Esophagus squamous epithelium (tissue), 4 donors: ENCODE measurements around the gene PYGB.

Source experiments
- POLR2A ChIP-seq, 4 donors: fragments of 450-650 bp; IDR thresholded peaks; one replicate each; pipeline ENCODE4 v1.6.1; 2017; ENCODE audit warnings: antibody characterized with exemption in 4 of 4, mild to moderate bottlenecking in 4 of 4, moderate library complexity in 3 of 4
- TF ChIP-seq, protein P1 (sequence below), 6 experiments: fragments of 450-650 bp in 4 of 6; fragments of 200-600 bp in 2 of 6; sonication (generic) in 2 of 6; IDR thresholded peaks; one replicate each; pipeline ENCODE4 v1.5.1; 2016 to 2019; ENCODE audit warnings: antibody characterized with exemption in 6 of 6, mild to moderate bottlenecking in 4 of 6, moderate library complexity in 4 of 6

DNA sequence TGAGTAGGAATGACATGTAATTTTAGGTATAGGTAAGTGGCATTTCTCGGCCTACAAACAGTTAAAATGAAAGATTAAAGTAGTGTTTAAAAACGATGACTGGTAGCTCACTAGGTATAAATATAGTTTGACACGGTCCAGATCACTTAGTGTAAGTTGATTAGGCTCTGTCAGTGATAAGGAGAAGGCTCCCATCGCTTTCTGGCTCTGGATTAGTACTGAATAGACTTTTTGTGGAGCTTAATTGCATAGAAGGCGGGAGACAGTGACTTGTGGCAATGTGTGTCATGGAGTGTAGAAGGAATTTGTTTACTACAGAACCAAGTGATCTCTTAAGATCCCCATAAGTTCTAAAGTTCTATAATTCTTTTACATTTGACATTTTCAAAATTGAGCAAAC, 6.7 kb downstream of the PYGB start:
- TF ChIP-seq POLR2A (IDR thresholded peaks at IDR 0.05): no peak
- TF ChIP-seq, protein P1, sequence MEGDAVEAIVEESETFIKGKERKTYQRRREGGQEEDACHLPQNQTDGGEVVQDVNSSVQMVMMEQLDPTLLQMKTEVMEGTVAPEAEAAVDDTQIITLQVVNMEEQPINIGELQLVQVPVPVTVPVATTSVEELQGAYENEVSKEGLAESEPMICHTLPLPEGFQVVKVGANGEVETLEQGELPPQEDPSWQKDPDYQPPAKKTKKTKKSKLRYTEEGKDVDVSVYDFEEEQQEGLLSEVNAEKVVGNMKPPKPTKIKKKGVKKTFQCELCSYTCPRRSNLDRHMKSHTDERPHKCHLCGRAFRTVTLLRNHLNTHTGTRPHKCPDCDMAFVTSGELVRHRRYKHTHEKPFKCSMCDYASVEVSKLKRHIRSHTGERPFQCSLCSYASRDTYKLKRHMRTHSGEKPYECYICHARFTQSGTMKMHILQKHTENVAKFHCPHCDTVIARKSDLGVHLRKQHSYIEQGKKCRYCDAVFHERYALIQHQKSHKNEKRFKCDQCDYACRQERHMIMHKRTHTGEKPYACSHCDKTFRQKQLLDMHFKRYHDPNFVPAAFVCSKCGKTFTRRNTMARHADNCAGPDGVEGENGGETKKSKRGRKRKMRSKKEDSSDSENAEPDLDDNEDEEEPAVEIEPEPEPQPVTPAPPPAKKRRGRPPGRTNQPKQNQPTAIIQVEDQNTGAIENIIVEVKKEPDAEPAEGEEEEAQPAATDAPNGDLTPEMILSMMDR (IDR thresholded peaks at IDR 0.05): no peak
